Measurements from ENCODE around the gene ALLC.

Gene ALLC

GRCh38 chr2:3636586-3637310 lies 21.3 kb upstream of the ALLC start:
- FAIRE-seq (no peak), DNase-seq (ENCODE audit: insufficient read length) (no peak)
- no peak for TF ChIP-seq POLR2A (IDR thresholded peaks at IDR 0.05; ENCODE audit: low read depth, low read length)
- no peak for TF ChIP-seq POLR2AphosphoS5 (IDR thresholded peaks at IDR 0.05; ENCODE audit: low read depth, low read length)
- TF ChIP-seq TAF1 (IDR thresholded peaks at IDR 0.05; ENCODE audit: borderline replicate concordance, low read depth, low read length): no peak

GRCh38 chr2:3637311-3637675 lies 20.7 kb upstream of the ALLC start:
- FAIRE-seq: no peak
- no peak for TF ChIP-seq POLR2A (IDR thresholded peaks at IDR 0.05; ENCODE audit: low read depth, low read length)
- TF ChIP-seq TAF1 (IDR thresholded peaks at IDR 0.05; ENCODE audit: borderline replicate concordance, low read depth, low read length): no peak
- TF ChIP-seq POLR2AphosphoS5 (IDR thresholded peaks at IDR 0.05; ENCODE audit: low read depth, low read length): no peak
- DNase-seq (ENCODE audit: insufficient read length): no peak

GRCh38 chr2:3637692-3638455 lies 20.1 kb upstream of the ALLC start:
- TF ChIP-seq POLR2AphosphoS5 (IDR thresholded peaks at IDR 0.05; ENCODE audit: low read depth, low read length) (no peak), TAF1 (IDR thresholded peaks at IDR 0.05; ENCODE audit: borderline replicate concordance, low read depth, low read length) (no peak), POLR2A (IDR thresholded peaks at IDR 0.05; ENCODE audit: low read depth, low read length) (no peak)
- no peak for DNase-seq (ENCODE audit: insufficient read length)
- FAIRE-seq: no peak

GRCh38 chr2:3638456-3638810 lies 19.6 kb upstream of the ALLC start:
- FAIRE-seq: no peak
- TF ChIP-seq POLR2A (IDR thresholded peaks at IDR 0.05; ENCODE audit: low read depth, low read length): no peak
- TF ChIP-seq TAF1 (IDR thresholded peaks at IDR 0.05; ENCODE audit: borderline replicate concordance, low read depth, low read length): no peak
- no peak for TF ChIP-seq POLR2AphosphoS5 (IDR thresholded peaks at IDR 0.05; ENCODE audit: low read depth, low read length)
- DNase-seq (ENCODE audit: insufficient read length): no peak

- TF ChIP-seq TAF1 (IDR thresholded peaks at IDR 0.05; ENCODE audit: borderline replicate concordance, low read depth, low read length) (no peak), POLR2AphosphoS5 (IDR thresholded peaks at IDR 0.05; ENCODE audit: low read depth, low read length) (no peak), POLR2A (IDR thresholded peaks at IDR 0.05; ENCODE audit: low read depth, low read length) (no peak)
- FAIRE-seq (no peak), DNase-seq (ENCODE audit: insufficient read length) (no peak)
These were observed 18.9 kb upstream of the ALLC start for GRCh38 chr2:3639015-3639630.

- no peak for FAIRE-seq
- no peak for DNase-seq (ENCODE audit: insufficient read length)
- TF ChIP-seq POLR2A (IDR thresholded peaks at IDR 0.05; ENCODE audit: low read depth, low read length): no peak
- no peak for TF ChIP-seq TAF1 (IDR thresholded peaks at IDR 0.05; ENCODE audit: borderline replicate concordance, low read depth, low read length)
- TF ChIP-seq POLR2AphosphoS5 (IDR thresholded peaks at IDR 0.05; ENCODE audit: low read depth, low read length): no peak
These were observed 18.3 kb upstream of the ALLC start for GRCh38 chr2:3639653-3640052.

GRCh38 chr2:3641181-3641580 lies 16.8 kb upstream of the ALLC start:
- TF ChIP-seq POLR2A (IDR thresholded peaks at IDR 0.05; ENCODE audit: low read depth, low read length) (no peak), TAF1 (IDR thresholded peaks at IDR 0.05; ENCODE audit: borderline replicate concordance, low read depth, low read length) (no peak), POLR2AphosphoS5 (IDR thresholded peaks at IDR 0.05; ENCODE audit: low read depth, low read length) (no peak)
- FAIRE-seq: no peak
- DNase-seq (ENCODE audit: insufficient read length): no peak

GRCh38 chr2:3641841-3642421 lies 16.1 kb upstream of the ALLC start:
- FAIRE-seq (no peak), DNase-seq (ENCODE audit: insufficient read length) (no peak)
- TF ChIP-seq POLR2AphosphoS5 (IDR thresholded peaks at IDR 0.05; ENCODE audit: low read depth, low read length) (no peak), TAF1 (IDR thresholded peaks at IDR 0.05; ENCODE audit: borderline replicate concordance, low read depth, low read length) (no peak), POLR2A (IDR thresholded peaks at IDR 0.05; ENCODE audit: low read depth, low read length) (no peak)

DNA sequence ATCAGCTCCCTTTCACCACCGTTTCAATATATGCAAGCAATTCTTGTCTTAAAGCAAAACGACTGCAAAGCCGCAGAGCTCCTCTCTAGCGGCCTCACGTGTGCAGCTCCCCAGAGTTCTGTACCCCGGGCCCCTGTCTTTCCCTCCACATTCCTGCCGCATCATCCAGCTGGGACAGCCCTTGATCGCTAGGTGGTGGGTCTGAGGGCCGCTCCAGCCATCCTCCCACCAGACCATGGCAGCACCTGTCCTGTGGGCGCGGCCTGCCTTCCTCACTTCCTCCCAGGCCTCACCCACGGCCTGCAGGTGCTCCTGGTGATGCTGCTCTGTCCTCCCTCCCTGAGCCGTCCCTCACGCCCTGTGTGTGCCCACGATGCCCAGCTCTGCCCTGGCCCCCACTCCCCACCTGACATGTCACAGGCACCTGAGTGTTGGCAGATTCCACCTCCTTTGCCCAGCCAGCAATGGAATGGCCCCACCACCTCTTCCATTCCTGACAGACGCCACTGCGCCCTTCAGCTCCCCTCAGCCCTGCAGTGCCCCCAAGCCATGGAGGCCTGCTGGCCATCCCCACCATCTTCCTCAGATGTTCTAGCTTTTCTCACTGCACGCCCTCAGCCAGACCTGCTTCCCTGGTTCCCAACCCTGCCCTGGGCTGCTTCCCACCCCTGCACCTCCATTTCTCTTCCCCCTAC lies 15.3 kb upstream of the ALLC start:
- FAIRE-seq (no peak), DNase-seq (ENCODE audit: insufficient read length) (no peak)
- TF ChIP-seq POLR2AphosphoS5 (IDR thresholded peaks at IDR 0.05; ENCODE audit: low read depth, low read length): no peak
- no peak for TF ChIP-seq TAF1 (IDR thresholded peaks at IDR 0.05; ENCODE audit: borderline replicate concordance, low read depth, low read length)

GRCh38 chr2:3643371-3644245 lies 14.4 kb upstream of the ALLC start:
- FAIRE-seq (no peak), DNase-seq (ENCODE audit: insufficient read length) (no peak)
- TF ChIP-seq POLR2A (IDR thresholded peaks at IDR 0.05; ENCODE audit: low read depth, low read length) (no peak), TAF1 (IDR thresholded peaks at IDR 0.05; ENCODE audit: borderline replicate concordance, low read depth, low read length) (no peak), POLR2AphosphoS5 (IDR thresholded peaks at IDR 0.05; ENCODE audit: low read depth, low read length) (no peak)
